Astrocyte (in vitro differentiated cells and primary cell): ENCODE measurements around the gene NPPA. TPM values are rescaled to one million over a fixed set of nuclear protein-coding genes. Genes with fewer than 3 reads are reported as not detected.

Experiments used
- DNase-seq: peaks from one replicate; pipeline ENCODE4 v3.0.0-alpha.2; 2010; ENCODE audit warnings: low read depth
- FAIRE-seq: peaks from 2 replicates; lab custom pipeline; 2011; peaks lifted over from hg19 to GRCh38; lab: Jason Lieb, UNC
- H2AFZ ChIP-seq: 2 replicates; pipeline ENCODE4 v1.6.0; 2012; ENCODE audit warnings: low read depth, low read length, inconsistent platforms
- H3K27ac ChIP-seq: 2 replicates; pipeline ENCODE4 v1.5.1; 2011; ENCODE audit warnings: low read depth, low read length, inconsistent platforms
- H3K27me3 ChIP-seq: 2 replicates; pipeline ENCODE4 v1.6.0; 2011; ENCODE audit warnings: low read length, inconsistent platforms; ENCODE audit not compliant: insufficient read depth
- H3K36me3 ChIP-seq: 2 replicates; pipeline ENCODE4 v1.5.1; 2011; ENCODE audit warnings: low read length, inconsistent platforms; ENCODE audit not compliant: insufficient read depth
- H3K4me1 ChIP-seq: 2 replicates; pipeline ENCODE4 v1.5.1; 2011; ENCODE audit warnings: low read length, inconsistent platforms; ENCODE audit not compliant: insufficient read depth
- H3K4me2 ChIP-seq: 2 replicates; pipeline ENCODE4 v1.6.0; 2012; ENCODE audit warnings: low read length, inconsistent platforms
- H3K4me3 ChIP-seq: 2 replicates; pipeline ENCODE4 v1.5.1; 2011; ENCODE audit warnings: low read depth, mild to moderate bottlenecking, low read length, inconsistent platforms; ENCODE audit not compliant: insufficient read depth
- H3K79me2 ChIP-seq: 2 replicates; pipeline ENCODE4 v1.6.0; 2012; ENCODE audit warnings: mild to moderate bottlenecking, low read length, inconsistent platforms; ENCODE audit not compliant: insufficient read depth
- H3K9ac ChIP-seq: 2 replicates; pipeline ENCODE4 v1.6.0; 2012; ENCODE audit warnings: mild to moderate bottlenecking, low read length, inconsistent platforms
- H3K9me3 ChIP-seq: 2 replicates; pipeline ENCODE4 v1.5.1; 2012; ENCODE audit warnings: low read depth, mild to moderate bottlenecking, low read length, inconsistent platforms; ENCODE audit not compliant: insufficient read depth
- H4K20me1 ChIP-seq: 2 replicates; pipeline ENCODE4 v1.6.0; 2012; ENCODE audit warnings: low read length, inconsistent platforms; ENCODE audit not compliant: insufficient read depth
- H3K27ac Mint-ChIP-seq: one replicate; pipeline ENCODE4 v1.8.0; 2021; ENCODE audit warnings: mild to moderate bottlenecking, mixed read lengths; ENCODE audit not compliant: unreplicated experiment
- H3K27me3 Mint-ChIP-seq: one replicate; pipeline ENCODE4 v1.8.0; 2021; ENCODE audit warnings: low read depth, mixed read lengths; ENCODE audit not compliant: unreplicated experiment
- H3K36me3 Mint-ChIP-seq: one replicate; pipeline ENCODE4 v1.8.0; 2021; ENCODE audit warnings: low read depth, mixed read lengths; ENCODE audit not compliant: unreplicated experiment
- H3K4me1 Mint-ChIP-seq: one replicate; pipeline ENCODE4 v1.8.0; 2021; ENCODE audit warnings: low read depth, mixed read lengths; ENCODE audit not compliant: unreplicated experiment
- H3K4me3 Mint-ChIP-seq: one replicate; pipeline ENCODE4 v1.8.0; 2021; ENCODE audit warnings: mild to moderate bottlenecking, moderate library complexity, mixed read lengths; ENCODE audit not compliant: unreplicated experiment
- H3K9me3 Mint-ChIP-seq: one replicate; pipeline ENCODE4 v1.8.0; 2021; ENCODE audit warnings: mild to moderate bottlenecking, mixed read lengths; ENCODE audit not compliant: unreplicated experiment
- CTCF ChIP-seq: IDR thresholded peaks from 2 replicates; pipeline ENCODE4 v1.5.1; 2011; ENCODE audit warnings: low read depth, mild to moderate bottlenecking, inconsistent platforms, low read length, moderate library complexity; ENCODE audit not compliant: insufficient read depth
- EZH2 ChIP-seq: IDR thresholded peaks from 2 replicates; pipeline ENCODE4 v1.6.1; 2012; ENCODE audit warnings: mild to moderate bottlenecking, low read length, inconsistent platforms; ENCODE audit not compliant: insufficient read depth
- total RNA-seq: library from RNA; stranded (reverse); gene quantifications from 2 replicates; pipeline ENCODE4 v1.2.1, GENCODE V29; 2021

NPPA gene
- total RNA-seq, 1 donor from 2014 or later, result not detected

GRCh38 chr1:11837767-11838348, 9.7 kb downstream of the NPPA start:
- Histone ChIP-seq H2AFZ (no peak overlapping the region), H3K4me1 (no peaks in the 10 kb centered on the region), H3K9ac (no peak overlapping the region), H3K27me3 (no peaks in the 10 kb centered on the region), H3K4me2 (no peak overlapping the region), H3K36me3 (peaks cover 45% of the 10 kb centered on the region), H3K9me3 (no peaks in the 10 kb centered on the region), H3K4me3 (no peak overlapping the region), H4K20me1 (peaks cover 72% of the 10 kb centered on the region), H3K27ac (no peak overlapping the region), H3K79me2 (no peaks in the 10 kb centered on the region)
- Mint-ChIP-seq H3K4me1 (peaks cover 10% of the 10 kb centered on the region), H3K4me3 (no peak overlapping the region), H3K9me3 (no peaks in the 10 kb centered on the region), H3K36me3 (peaks cover 20% of the 10 kb centered on the region), H3K27me3 (no peaks in the 10 kb centered on the region), H3K27ac (no peak overlapping the region)
- FAIRE-seq (no peak), DNase-seq (no peak)
- TF ChIP-seq EZH2, result no peak
- TF ChIP-seq CTCF, result no peak

- Histone ChIP-seq H3K4me2 (no peak overlapping the region), H2AFZ (no peak overlapping the region), H3K4me1 (no peaks in the 10 kb centered on the region), H4K20me1 (peaks cover 73% of the 10 kb centered on the region), H3K4me3 (no peak overlapping the region), H3K36me3 (peaks cover 49% of the 10 kb centered on the region), H3K79me2 (no peaks in the 10 kb centered on the region), H3K27me3 (no peaks in the 10 kb centered on the region), H3K9me3 (no peaks in the 10 kb centered on the region), H3K27ac (no peak overlapping the region), H3K9ac (no peak overlapping the region)
- H3K9me3 Mint-ChIP-seq, result no peaks in the 10 kb centered on the region
- FAIRE-seq (no peak), DNase-seq (no peak)
- H3K4me3 Mint-ChIP-seq, result no peak overlapping the region
- peak overlapping the region; percentile 62 for H3K27ac Mint-ChIP-seq
- TF ChIP-seq EZH2 (no peak), CTCF (no peak)
- H3K36me3 Mint-ChIP-seq, result peaks cover 21% of the 10 kb centered on the region
- H3K4me1 Mint-ChIP-seq, result peaks cover 8% of the 10 kb centered on the region
- no peaks in the 10 kb centered on the region for H3K27me3 Mint-ChIP-seq
Observed at GRCh38 chr1:11836955-11837766, 10.4 kb downstream of the NPPA start.
